Panc1 (cell line): ENCODE measurements around the gene PTPRCAP.

ENCODE experiments used
- POLR2AphosphoS5 ChIP-seq: IDR thresholded peaks from 2 replicates; pipeline ENCODE4 v1.6.1; 2012; ENCODE audit warnings: mild to moderate bottlenecking, low read depth, low read length, moderate library complexity
- TCF7L2 ChIP-seq: IDR thresholded peaks from 2 replicates; pipeline ENCODE4 v1.6.1; 2011; ENCODE audit warnings: mild to moderate bottlenecking, low read depth, low read length, inconsistent platforms
- TF ChIP-seq, protein P1 (sequence below): fragments of 450-650 bp; IDR thresholded peaks from 2 replicates; pipeline ENCODE4 v1.5.1; 2017; ENCODE audit warnings: mild to moderate bottlenecking

DNA sequence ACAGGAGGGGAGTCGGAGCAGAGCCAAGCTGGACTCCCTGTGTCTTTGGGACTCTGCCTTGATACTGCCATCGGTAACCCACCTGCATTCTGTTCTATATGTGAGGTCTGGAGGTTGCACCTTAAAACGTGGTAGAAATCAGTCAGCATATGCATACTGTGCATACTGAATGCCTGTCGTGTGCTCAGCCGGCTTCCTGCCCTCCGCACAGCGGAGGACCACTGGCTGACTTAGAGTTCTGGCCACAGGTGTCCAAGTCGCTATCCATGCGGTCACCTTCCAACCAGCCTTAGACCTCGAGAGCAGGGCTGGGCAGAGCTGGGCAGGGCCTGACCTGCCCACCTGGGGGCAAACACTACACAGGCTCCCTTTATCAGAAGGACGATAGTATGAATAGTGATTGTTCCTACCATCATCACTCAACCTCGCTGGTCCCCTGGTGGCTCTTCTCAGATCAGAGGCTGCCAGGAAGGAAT lies 29.8 kb downstream of the PTPRCAP start:
- TF ChIP-seq POLR2AphosphoS5, result no peak
- no peak for TF ChIP-seq TCF7L2
- TF ChIP-seq, protein P1, sequence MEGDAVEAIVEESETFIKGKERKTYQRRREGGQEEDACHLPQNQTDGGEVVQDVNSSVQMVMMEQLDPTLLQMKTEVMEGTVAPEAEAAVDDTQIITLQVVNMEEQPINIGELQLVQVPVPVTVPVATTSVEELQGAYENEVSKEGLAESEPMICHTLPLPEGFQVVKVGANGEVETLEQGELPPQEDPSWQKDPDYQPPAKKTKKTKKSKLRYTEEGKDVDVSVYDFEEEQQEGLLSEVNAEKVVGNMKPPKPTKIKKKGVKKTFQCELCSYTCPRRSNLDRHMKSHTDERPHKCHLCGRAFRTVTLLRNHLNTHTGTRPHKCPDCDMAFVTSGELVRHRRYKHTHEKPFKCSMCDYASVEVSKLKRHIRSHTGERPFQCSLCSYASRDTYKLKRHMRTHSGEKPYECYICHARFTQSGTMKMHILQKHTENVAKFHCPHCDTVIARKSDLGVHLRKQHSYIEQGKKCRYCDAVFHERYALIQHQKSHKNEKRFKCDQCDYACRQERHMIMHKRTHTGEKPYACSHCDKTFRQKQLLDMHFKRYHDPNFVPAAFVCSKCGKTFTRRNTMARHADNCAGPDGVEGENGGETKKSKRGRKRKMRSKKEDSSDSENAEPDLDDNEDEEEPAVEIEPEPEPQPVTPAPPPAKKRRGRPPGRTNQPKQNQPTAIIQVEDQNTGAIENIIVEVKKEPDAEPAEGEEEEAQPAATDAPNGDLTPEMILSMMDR, result no peak
